Choroid plexus epithelial cell (primary cell): ENCODE measurements around the gene SNAP29.
A peak's percentile ranks its signal among the peaks of the same experiment; 100 is the strongest.

ENCODE experiments used
- DNase-seq: peaks from one replicate; pipeline ENCODE4 v3.0.0-alpha.2; 2010; ENCODE audit warnings: low read depth
- H3K4me3 ChIP-seq: 2 replicates; pipeline ENCODE4 v1.5.1; 2011; ENCODE audit warnings: low read depth, mild to moderate bottlenecking, control low read depth, low read length, moderate library complexity
- TF ChIP-seq, protein P1 (sequence below): conservative IDR thresholded peaks from 2 replicates; pipeline ENCODE4 v1.5.1; 2011; ENCODE audit warnings: low read depth, mild to moderate bottlenecking, control low read depth, inconsistent platforms, low read length, moderate library complexity

The SNAP29 gene

DNA sequence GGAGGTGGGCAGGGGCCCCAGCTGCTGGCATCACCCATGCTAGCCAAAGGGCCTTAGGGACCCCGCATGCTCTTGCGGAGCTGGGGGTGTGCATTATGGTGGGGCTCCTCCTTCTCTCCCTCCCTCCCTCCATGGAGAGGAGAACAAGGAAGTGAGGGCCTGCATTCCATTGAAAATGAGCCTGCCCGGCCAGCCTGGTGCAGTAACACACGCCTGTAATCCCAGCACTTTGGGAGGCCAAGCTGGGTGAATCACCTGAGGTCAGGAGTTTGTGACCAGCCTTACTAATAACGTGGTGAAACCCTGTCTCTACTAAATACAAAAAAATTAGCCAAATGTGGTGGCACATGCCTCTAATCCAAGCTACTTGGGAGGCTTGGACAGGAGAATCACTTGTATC, 22.4 kb downstream of the SNAP29 start:
- H3K4me3 ChIP-seq, result no peak overlapping the region
- no peak for DNase-seq
- TF ChIP-seq, protein P1, sequence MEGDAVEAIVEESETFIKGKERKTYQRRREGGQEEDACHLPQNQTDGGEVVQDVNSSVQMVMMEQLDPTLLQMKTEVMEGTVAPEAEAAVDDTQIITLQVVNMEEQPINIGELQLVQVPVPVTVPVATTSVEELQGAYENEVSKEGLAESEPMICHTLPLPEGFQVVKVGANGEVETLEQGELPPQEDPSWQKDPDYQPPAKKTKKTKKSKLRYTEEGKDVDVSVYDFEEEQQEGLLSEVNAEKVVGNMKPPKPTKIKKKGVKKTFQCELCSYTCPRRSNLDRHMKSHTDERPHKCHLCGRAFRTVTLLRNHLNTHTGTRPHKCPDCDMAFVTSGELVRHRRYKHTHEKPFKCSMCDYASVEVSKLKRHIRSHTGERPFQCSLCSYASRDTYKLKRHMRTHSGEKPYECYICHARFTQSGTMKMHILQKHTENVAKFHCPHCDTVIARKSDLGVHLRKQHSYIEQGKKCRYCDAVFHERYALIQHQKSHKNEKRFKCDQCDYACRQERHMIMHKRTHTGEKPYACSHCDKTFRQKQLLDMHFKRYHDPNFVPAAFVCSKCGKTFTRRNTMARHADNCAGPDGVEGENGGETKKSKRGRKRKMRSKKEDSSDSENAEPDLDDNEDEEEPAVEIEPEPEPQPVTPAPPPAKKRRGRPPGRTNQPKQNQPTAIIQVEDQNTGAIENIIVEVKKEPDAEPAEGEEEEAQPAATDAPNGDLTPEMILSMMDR, result no peak

GRCh38 chr22:20881869-20882815, 23.3 kb downstream of the SNAP29 start:
- no peak for DNase-seq
- TF ChIP-seq, protein P1, result no peak
- H3K4me3 ChIP-seq, result no peak overlapping the region

GRCh38 chr22:20882855-20883254, 24.0 kb downstream of the SNAP29 start:
- TF ChIP-seq, protein P1, result no peak
- DNase-seq, result no peak
- H3K4me3 ChIP-seq, result no peak overlapping the region

- H3K4me3 ChIP-seq, result no peak overlapping the region
- DNase-seq, result no peak
- TF ChIP-seq, protein P1, result no peak
Observed at GRCh38 chr22:20884454-20884853, 25.6 kb downstream of the SNAP29 start.

GRCh38 chr22:20885017-20885556, 26.3 kb downstream of the SNAP29 start:
- DNase-seq, result no peak
- no peak overlapping the region for H3K4me3 ChIP-seq
- TF ChIP-seq, protein P1, result no peak

- H3K4me3 ChIP-seq, result peak overlapping the region; percentile 26
- DNase-seq, result peak; percentile 90
Observed at GRCh38 chr22:20885557-20886323, 26.9 kb downstream of the SNAP29 start.

More at GRCh38 chr22:20885557-20886323, 26.9 kb downstream of the SNAP29 start:
- TF ChIP-seq, protein P1, result peak; percentile 93
